Measurements from ENCODE around the gene TPP1.

The TPP1 gene

DNA sequence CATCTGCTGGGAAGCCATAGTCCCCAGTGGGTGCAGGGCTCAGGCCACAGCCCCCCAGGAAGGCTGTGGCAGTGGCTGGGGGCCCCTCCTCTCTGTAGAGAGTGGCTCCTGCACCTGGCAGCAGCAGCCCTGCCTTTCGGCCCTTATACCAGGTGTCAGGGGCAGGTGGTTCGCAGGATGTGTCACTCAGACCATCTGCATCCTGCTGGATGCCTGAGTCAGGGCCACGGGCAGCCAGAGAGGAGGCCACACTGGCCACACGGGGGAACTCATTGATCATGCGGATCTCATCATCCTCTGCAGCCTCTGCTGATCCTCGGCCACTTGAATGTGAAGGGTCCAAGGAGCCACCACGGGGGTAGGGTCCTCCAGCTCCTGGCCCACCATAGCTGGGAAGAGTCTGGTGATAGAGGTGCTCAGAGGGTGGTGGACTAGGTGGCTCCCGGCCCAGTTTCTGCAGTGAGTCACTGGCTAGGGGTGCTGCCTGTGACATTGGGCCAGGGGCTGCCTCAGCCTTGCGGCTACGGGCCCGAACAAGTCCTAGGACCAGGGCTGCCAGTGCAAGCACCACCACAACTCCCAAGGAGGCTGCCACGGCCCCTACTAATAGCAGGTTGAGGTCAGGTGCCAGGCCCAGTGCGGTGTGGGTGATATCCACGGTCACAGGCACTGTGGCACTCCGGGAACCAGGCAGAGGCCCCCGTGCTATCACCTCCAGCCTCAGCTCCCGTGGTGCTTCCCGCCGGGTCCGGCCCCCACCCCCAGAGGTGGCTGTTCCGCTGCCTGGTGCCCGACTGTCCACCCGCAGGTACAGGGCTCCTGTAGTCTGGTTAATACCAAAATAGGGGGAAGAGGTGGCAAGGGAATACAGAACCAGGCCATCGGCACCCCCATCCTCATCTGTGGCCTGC, 3.3 kb upstream of the TPP1 start:
- H3K4me3 ChIP-seq (ENCODE audit: low read depth, low read length) = no peak overlapping the region
- no peak for TF ChIP-seq CTCF (IDR thresholded peaks at IDR 0.05; ENCODE audit: control insufficient read depth, extremely low read depth, insufficient read depth)
- no peak for DNase-seq (ENCODE audit: low read depth)

DNA sequence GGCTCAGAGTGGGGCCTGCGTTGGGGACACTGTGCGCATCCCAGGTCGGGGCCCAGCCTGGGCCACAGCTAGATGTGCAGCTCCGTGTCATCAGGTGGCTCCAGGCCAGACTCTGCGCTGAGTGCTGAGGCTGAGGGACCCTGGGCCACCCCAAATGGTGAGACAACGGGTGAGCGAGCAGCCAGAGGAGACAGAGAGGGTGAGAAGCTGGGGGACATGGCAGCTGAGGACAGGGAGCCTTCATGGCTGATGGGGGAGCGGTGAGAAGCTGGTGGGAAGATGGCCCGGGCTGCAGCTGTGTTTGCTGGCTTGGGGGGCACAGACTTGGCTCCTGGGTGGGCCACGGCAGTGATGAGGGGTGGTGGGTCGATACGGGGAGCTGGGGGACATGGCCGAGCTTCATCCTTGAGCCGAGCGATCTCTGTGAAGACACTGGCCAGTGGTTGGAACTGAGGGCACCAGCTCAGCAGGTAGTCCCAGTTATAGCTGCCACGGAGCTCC, 2.5 kb upstream of the TPP1 start:
- DNase-seq (ENCODE audit: low read depth) = no peak
- TF ChIP-seq CTCF (IDR thresholded peaks at IDR 0.05; ENCODE audit: control insufficient read depth, extremely low read depth, insufficient read depth) = no peak
- H3K4me3 ChIP-seq (ENCODE audit: low read depth, low read length) = no peak overlapping the region

- DNase-seq (ENCODE audit: low read depth) = no peak
- no peak overlapping the region for H3K4me3 ChIP-seq (ENCODE audit: low read depth, low read length)
- no peak for TF ChIP-seq CTCF (IDR thresholded peaks at IDR 0.05; ENCODE audit: control insufficient read depth, extremely low read depth, insufficient read depth)
These were observed 1.4 kb upstream of the TPP1 start for GRCh38 chr11:6620636-6621035.

DNA sequence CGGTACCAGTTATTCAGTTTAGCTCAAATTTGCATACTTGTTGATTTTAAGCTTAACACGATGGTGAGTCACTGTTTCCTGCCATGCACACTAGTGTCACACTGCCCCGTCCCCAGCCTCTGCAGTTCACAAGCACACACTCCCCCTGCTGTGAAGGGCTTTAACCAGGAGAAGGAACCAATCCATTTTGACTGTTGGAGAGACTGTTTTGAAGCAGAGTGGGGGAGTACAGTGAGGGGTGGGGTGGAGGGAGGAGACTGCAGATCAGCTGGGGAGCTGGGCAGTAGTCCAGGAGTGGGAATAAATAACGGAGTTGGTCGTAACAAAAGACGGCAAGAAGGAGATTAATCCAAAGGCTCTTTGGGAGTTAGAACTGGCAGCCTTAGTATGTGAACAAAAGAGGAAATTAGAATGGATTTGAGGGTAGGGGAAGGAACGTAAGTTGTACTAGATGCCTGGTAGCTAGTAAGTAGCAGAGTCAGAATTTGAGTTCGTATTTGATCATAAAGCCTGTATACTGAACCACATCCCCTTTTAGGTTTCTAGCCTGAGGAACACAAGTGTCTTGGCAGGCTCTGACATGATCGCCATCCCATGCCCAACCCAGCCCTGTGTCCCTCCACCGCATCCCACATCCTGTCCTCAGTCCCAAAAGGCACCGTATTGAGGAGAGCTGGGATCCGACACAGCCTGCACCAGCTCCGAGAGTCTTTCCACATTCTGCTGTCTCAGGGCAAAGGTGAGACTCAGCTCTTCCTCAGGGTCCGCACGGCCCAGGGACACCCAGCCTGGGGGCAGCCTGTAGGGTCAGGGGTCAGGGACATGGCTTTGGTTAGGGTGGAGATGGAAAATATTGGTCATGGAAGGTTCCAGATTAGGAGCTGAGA, 862 bp downstream of the TPP1 start:
- TF ChIP-seq CTCF (IDR thresholded peaks at IDR 0.05; ENCODE audit: control insufficient read depth, extremely low read depth, insufficient read depth) = no peak
- peak overlapping the region; percentile 97 for H3K4me3 ChIP-seq (ENCODE audit: low read depth, low read length)
- no peak for DNase-seq (ENCODE audit: low read depth)

DNA sequence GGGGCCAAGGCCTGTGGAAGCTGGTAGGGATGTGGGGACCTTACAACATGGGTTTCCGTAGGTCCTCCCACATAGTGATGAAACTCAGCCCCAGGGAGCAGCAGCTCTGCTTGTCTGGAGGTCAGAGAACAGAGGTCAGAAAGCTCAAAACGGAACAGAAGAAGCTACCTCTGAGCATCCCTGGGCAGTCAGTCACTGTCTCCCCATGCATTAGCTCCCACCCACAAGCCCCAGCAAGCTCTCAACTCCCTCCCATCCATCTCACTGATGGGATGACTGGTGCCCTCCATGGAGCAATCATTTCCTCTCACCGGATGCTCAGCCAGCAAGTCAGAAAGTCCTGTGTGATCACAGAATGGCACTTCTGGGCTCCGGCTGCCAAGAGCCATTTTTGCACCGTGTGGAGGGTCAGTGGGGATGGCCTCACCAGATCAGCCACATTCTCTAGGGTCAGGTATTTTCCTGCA, 1.9 kb downstream of the TPP1 start:
- no peak overlapping the region for H3K4me3 ChIP-seq (ENCODE audit: low read depth, low read length)
- no peak for DNase-seq (ENCODE audit: low read depth)
- TF ChIP-seq CTCF (IDR thresholded peaks at IDR 0.05; ENCODE audit: control insufficient read depth, extremely low read depth, insufficient read depth) = no peak

DNA sequence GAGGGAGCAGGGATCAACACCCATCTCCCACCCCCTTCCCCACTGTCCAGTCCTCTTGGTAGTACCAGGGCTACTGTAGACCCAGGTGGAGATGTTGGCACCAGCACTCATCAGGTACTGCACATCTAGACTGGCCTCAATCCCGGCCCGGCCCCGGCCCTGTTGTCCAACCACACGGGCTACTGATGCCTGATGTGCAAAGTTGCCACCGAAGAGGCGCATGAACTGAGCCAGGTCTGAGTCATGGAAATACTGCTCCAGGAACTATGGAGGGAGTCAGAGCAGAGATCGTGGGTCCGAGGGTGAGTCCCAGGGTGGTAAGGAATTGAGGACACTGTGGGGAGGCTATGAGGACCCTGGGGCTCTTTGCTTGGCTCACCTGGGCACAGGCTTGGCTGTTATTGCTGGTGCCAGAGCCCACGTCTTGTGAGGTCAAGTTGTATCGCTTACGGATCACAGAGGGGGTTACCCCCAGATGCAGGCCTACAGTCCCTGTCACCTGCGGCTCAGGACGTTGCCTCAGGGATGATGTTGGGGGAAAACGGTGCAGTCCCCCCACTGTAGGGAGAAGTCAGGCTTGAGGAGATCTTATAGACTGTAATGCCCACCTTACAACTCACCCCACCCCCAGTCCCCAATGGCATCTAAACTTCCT, 2.5 kb downstream of the TPP1 start:
- TF ChIP-seq CTCF (IDR thresholded peaks at IDR 0.05; ENCODE audit: control insufficient read depth, extremely low read depth, insufficient read depth) = no peak
- no peak for DNase-seq (ENCODE audit: low read depth)
- H3K4me3 ChIP-seq (ENCODE audit: low read depth, low read length) = no peak overlapping the region

Data from LNCaP clone FGC (cell line).